Retinal pigment epithelial cell (primary cell): ENCODE results near the gene RAI14.

Experiments
- DNase-seq: peaks from one replicate; pipeline ENCODE4 v3.0.0-alpha.2; 2010; ENCODE audit warnings: low read depth
- H3K4me3 ChIP-seq: 2 replicates; pipeline ENCODE4 v1.5.1; 2011; ENCODE audit warnings: mild to moderate bottlenecking, low read length, control low read depth, moderate library complexity
- CTCF ChIP-seq: conservative IDR thresholded peaks from 2 replicates; pipeline ENCODE4 v1.5.1; 2011; ENCODE audit warnings: low read depth, low read length, control low read depth, inconsistent platforms

The RAI14 gene

GRCh38 chr5:34691326-34691725, 35.2 kb downstream of the RAI14 start:
- TF ChIP-seq CTCF: no peak
- no peak overlapping the region for H3K4me3 ChIP-seq
- no peak for DNase-seq

GRCh38 chr5:34692786-34693185, 36.7 kb downstream of the RAI14 start:
- TF ChIP-seq CTCF: no peak
- H3K4me3 ChIP-seq: no peak overlapping the region
- no peak for DNase-seq

GRCh38 chr5:34694012-34694411, 37.9 kb downstream of the RAI14 start:
- DNase-seq: no peak
- no peak for TF ChIP-seq CTCF
- no peak overlapping the region for H3K4me3 ChIP-seq

- H3K4me3 ChIP-seq: no peak overlapping the region
- no peak for TF ChIP-seq CTCF
- DNase-seq: no peak
These were observed 38.6 kb downstream of the RAI14 start for GRCh38 chr5:34694685-34695084.

- H3K4me3 ChIP-seq: no peak overlapping the region
- TF ChIP-seq CTCF: no peak
- no peak for DNase-seq
These were observed 39.3 kb downstream of the RAI14 start for GRCh38 chr5:34695275-34696027.

GRCh38 chr5:34697308-34698108, 41.4 kb downstream of the RAI14 start:
- TF ChIP-seq CTCF: no peak
- H3K4me3 ChIP-seq: no peak overlapping the region
- no peak for DNase-seq

- DNase-seq: no peak
- TF ChIP-seq CTCF: no peak
- H3K4me3 ChIP-seq: no peak overlapping the region
These were observed 41.9 kb downstream of the RAI14 start for GRCh38 chr5:34698109-34698419.
